ENCODE results near the gene TRIM24.
"Not testable (repeated sequence)": the region's sequence is repeated elsewhere in the genome, so short reads cannot be mapped to it uniquely, and the experiment has no call there.

TRIM24 gene

DNA sequence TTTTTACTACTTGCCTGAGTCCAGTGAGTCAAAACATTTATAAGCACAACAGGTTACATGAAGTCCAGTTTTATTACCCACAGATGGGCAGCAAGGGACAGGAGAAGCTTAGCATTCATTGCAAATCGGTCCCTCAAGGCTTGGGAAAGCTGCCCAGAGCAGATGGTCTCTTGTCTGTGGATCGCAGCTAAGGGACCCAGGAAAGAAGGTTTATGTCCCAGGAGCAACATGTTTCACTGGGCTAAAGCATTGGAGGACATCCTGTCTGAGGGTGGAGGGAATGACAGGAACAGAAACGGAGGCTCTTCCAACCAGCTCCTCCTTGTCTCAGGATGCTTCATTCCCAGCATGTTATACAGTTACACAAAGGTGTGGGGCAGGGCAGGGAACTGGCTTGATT is 39.3 kb downstream of the TRIM24 start:
- DNase-seq: no peak

DNA sequence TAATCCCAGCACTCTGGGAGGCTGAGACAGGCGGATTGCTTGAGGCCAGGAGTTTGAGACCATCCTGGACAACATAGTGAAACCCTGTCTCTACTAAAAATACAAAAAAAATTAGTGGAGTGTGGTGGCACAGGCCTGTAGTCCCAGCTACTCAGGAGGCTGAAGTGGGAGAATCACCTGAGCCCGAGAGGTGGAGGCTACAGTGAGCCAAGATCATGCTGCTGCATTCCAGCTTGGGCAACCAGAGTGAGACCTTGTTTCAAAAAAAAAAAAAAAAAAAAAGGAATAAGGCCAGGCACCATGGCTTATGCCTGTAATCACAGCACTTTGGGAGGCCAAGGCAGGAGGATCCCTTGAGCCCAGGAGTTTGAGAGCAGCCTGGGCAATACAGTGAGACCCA is 40.2 kb downstream of the TRIM24 start:
- DNase-seq: not testable (repeated sequence)

DNA sequence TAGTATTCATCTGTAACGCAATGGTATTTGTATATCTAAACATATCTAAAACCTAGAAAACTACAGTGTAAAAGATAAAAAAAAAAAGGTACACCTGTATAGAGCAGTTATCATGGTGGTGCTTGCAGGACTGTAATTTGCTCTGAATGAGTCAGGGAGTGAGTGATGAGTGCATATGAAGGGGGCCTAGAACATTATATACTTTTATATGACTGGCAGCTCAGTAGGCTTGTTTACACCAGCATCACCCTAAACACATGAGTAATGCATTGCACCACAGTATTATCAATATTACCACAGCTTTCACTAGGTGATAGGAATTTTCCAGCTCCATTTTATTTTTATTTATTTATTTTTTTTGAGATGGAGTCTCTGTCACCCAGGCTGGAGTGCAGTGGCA is 40.8 kb downstream of the TRIM24 start:
- DNase-seq: no peak

GRCh38 chr7:138502023-138502767 is 42.1 kb downstream of the TRIM24 start:
- DNase-seq: no peak

- DNase-seq: no peak
Measured at GRCh38 chr7:138505361-138505873, 45.4 kb downstream of the TRIM24 start.

DNA sequence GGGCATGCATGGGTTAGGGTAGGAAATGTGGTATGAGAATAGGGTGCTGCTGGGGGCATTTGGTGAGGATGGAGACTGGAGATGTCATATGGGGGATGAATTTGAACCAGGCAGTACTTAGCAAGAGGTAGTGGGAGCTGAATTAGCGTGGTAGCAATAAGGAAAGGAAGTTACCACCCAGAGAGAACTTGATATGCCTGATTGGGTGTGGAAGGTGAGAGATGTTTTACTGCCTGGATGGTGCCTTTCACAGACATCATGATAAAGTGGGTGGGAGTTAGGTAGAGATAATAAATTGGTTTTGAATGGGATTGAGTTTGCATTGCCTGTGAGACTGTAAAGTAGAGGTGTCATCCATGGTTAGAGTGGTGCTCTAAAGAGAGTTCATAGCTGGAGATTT is 46.7 kb downstream of the TRIM24 start:
- DNase-seq: no peak

DNA sequence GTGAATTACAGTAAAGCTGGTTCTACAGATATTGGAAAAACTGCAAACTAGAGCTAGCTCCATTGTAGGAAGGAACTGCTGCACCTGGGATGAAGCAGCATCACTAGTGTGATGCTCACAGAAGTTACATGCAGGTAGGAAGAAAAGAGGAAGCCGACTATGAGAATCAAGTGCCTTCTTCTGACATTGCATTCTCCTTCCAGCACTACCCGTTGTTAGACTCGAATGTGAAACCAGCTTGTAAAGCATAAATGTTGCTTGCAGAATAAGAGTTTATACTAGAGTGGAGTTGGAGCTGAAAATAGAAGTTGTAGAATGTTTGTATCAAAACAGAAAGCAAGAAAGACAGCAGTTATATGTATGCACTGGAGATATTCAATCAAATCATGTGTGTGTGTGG is 49.9 kb downstream of the TRIM24 start:
- no peak for DNase-seq

GRCh38 chr7:138512092-138512858 is 52.2 kb downstream of the TRIM24 start:
- no peak for DNase-seq

DNA sequence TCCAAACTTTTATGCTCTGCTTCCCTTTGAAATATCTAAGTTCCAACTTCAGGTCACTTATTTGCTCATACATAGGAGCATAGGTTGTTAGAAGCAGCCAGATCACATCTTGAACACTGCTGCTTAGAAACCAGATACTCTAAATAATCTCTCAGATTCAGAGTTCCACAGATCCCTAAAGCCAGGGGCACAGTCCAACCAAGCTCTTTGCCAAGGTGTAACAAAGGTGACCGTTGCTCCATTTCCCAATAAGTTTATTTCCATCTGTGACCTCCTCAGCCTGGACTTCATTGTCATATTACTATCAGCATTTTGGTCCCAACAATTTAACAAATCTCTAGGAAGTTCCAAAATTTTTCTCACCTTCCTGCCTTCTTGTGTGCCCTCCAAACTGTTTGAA is 52.8 kb downstream of the TRIM24 start:
- DNase-seq: no peak

- DNase-seq: no peak
Measured at GRCh38 chr7:138513344-138513871, 53.3 kb downstream of the TRIM24 start.

DNA sequence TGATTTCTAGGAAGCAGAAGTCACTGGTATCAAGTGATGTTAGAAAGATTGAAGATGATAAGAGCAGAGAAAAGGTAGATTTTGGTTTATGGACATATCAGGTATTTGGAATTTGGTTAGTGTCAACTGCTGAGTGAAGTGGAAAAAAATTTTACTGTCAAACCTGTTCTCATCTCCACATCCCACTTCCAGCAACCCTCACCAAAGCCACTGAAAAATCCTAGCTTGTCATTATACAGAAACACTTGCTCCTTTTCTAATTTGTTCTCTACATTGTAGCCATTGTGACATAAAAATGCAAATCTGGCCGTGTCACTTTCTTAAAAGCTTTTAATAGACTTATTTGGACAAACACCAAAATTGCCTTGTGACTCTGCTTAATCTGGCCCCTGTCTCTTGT is 54.0 kb downstream of the TRIM24 start:
- no peak for DNase-seq

DNA sequence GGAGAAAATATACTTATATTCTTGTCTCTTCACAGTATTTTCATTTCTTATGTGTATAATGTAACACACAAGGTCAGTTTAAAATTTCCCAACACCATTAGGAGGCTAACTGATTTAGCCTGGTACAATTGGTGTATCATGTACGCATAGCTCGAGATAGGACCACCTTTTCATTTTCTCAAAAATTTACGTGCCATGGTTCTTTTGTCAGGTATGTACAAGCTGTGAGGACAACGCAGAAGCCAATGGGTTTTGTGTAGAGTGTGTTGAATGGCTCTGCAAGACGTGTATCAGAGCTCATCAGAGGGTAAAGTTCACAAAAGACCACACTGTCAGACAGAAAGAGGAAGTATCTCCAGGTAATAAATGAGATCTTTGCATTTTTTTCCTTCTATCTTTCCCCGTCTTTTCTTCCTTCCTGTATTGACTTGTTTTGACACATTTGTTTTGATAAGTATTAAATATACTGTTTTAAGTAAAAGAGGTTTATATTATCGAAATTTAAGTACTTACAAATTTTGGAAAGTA is 55.0 kb downstream of the TRIM24 start:
- no peak for DNase-seq

GRCh38 chr7:138519061-138519798 is 59.2 kb downstream of the TRIM24 start:
- no peak for DNase-seq

GRCh38 chr7:138520742-138521141 is 60.7 kb downstream of the TRIM24 start:
- DNase-seq: no peak

GRCh38 chr7:138521837-138522461 is 61.9 kb downstream of the TRIM24 start:
- no peak for DNase-seq

GRCh38 chr7:138524259-138524658 is 64.2 kb downstream of the TRIM24 start:
- no peak for DNase-seq

- no peak for DNase-seq
Measured at GRCh38 chr7:138525757-138526156, 65.7 kb downstream of the TRIM24 start.

DNA sequence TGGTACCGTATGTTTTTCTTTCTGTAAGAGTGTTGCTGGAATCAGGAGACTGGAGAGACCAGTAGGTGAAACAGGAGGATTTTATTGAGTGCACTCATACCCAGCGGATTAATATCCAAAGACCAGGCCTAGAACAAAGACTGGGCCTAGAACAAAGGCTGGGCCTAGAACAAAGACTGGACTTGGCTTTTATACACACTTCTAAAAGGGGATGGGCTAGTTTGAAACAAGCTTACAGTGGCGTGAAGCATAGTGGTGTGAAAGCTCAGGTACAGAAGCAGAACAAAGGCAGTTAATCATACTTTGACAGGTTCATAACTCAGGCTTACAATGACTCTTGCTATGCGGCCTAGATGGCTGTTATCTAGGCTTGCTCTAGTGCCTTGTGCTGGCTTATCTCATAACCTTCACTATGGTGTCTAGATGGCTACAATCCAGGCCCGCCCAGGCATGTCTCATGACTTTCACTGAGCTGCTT is 67.7 kb downstream of the TRIM24 start:
- DNase-seq: peak; percentile 9

DNA sequence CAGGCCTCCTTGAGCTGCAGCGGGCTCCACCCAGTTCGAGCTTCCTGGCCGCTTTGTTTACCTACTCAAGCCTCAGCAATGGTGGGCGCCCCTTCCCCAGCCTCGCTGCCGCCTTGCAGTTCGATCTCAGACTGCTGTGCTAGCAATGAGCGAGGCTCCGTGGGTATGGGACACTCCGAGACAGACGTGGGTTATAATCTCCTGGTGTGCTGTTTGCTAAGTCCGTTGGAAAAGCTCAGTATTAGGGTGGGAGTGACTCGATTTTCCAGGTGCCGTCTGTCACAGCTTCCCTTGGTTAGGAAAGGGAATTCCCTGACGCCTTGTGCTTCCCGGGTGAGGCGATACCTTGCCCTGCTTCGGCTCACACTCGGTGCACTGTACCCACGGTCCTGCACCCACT is 76.8 kb downstream of the TRIM24 start:
- not testable (repeated sequence) for DNase-seq

GRCh38 chr7:138538518-138538917 is 78.5 kb downstream of the TRIM24 start:
- DNase-seq: no peak

- no peak for DNase-seq
Measured at GRCh38 chr7:138538997-138539644, 79.1 kb downstream of the TRIM24 start.

DNA sequence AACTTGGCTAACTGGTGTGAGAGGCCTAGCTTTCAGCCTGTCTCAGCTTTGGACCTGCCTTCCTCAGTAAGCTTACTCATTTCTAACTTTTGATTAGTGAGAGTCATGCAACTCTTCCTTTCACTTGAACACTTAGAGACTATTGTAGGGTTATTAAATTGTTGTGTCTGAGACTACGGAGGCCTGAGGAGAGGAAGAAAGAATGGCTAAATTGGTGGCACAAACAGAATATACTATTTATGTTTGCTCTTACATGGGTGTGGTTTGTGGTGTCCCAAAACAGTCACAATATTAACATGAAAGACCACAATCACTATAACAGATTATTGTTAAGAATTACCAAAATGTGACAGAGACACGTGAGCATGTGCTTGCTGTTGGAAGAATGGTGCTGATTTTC is 82.1 kb downstream of the TRIM24 start:
- no peak for DNase-seq
